DND-41 (cell line): ENCODE data around the gene AKT1S1.
A peak's percentile ranks its signal among the peaks of the same experiment; 100 is the strongest.

Source experiments
- ATAC-seq: fragments of 200-7000 bp; cut with Tn5 transposase; 3 replicates; pipeline ENCODE4 v1.9.1; 2021; ENCODE audit warnings: low read depth; ENCODE audit not compliant: insufficient read depth
- DNase-seq: peaks from one replicate; pipeline ENCODE4 v3.0.0-alpha.2; 2020
- H2AFZ ChIP-seq: 2 replicates; pipeline ENCODE4 v1.6.0; 2012; ENCODE audit warnings: low read depth, low read length
- H3K27ac ChIP-seq: 2 replicates; pipeline ENCODE4 v1.5.1; 2012; ENCODE audit warnings: low read length, inconsistent platforms
- H3K27me3 ChIP-seq: fragments of 200-600 bp; sonication (generic); 2 replicates; pipeline ENCODE4 v1.6.0; 2012; ENCODE audit warnings: low read length, mild to moderate bottlenecking, inconsistent platforms; ENCODE audit not compliant: insufficient read depth, poor library complexity
- H3K36me3 ChIP-seq: 2 replicates; pipeline ENCODE4 v1.5.1; 2012; ENCODE audit warnings: low read length, inconsistent platforms; ENCODE audit not compliant: insufficient read depth
- H3K4me1 ChIP-seq: 2 replicates; pipeline ENCODE4 v1.5.1; 2012; ENCODE audit warnings: mild to moderate bottlenecking, low read length; ENCODE audit not compliant: insufficient read depth
- H3K4me2 ChIP-seq: 2 replicates; pipeline ENCODE4 v1.6.0; 2012; ENCODE audit warnings: mild to moderate bottlenecking, moderate library complexity, low read length, inconsistent platforms; ENCODE audit not compliant: insufficient read depth
- H3K4me3 ChIP-seq, 2 experiments: fragments of 200-600 bp in 1 of 2; shearing (Covaris generic) in 1 of 2; 2 replicates each; pipeline ENCODE4 v1.5.1; 2012 to 2016; ENCODE audit warnings: inconsistent platforms in 2 of 2, low read length in 2 of 2, mild to moderate bottlenecking in 2 of 2, low read depth in 1 of 2, moderate library complexity in 1 of 2
- H3K79me2 ChIP-seq: 2 replicates; pipeline ENCODE4 v1.6.0; 2012; ENCODE audit warnings: low read length, inconsistent platforms; ENCODE audit not compliant: insufficient read depth
- H3K9ac ChIP-seq: 2 replicates; pipeline ENCODE4 v1.6.0; 2012; ENCODE audit warnings: low read depth, mild to moderate bottlenecking, inconsistent platforms, low read length, moderate library complexity
- H3K9me3 ChIP-seq: 2 replicates; pipeline ENCODE4 v1.5.1; 2012; ENCODE audit warnings: low read length, moderate library complexity, mild to moderate bottlenecking, inconsistent platforms; ENCODE audit not compliant: insufficient read depth, severe bottlenecking
- H4K20me1 ChIP-seq: 2 replicates; pipeline ENCODE4 v1.6.0; 2012; ENCODE audit warnings: low read length; ENCODE audit not compliant: insufficient read depth
- EZH2 ChIP-seq: IDR thresholded peaks from 3 replicates; pipeline ENCODE4 v1.6.1; 2012; ENCODE audit warnings: borderline replicate concordance, low read depth, mild to moderate bottlenecking, moderate library complexity, low read length, inconsistent platforms; ENCODE audit not compliant: severe bottlenecking
- TF ChIP-seq, protein P1 (sequence below): IDR thresholded peaks from 2 replicates; pipeline ENCODE4 v1.5.1; 2012; ENCODE audit warnings: borderline replicate concordance, low read length, moderate library complexity, mild to moderate bottlenecking; ENCODE audit not compliant: poor library complexity, severe bottlenecking; ENCODE audit errors: extremely low read depth

The AKT1S1 gene

DNA sequence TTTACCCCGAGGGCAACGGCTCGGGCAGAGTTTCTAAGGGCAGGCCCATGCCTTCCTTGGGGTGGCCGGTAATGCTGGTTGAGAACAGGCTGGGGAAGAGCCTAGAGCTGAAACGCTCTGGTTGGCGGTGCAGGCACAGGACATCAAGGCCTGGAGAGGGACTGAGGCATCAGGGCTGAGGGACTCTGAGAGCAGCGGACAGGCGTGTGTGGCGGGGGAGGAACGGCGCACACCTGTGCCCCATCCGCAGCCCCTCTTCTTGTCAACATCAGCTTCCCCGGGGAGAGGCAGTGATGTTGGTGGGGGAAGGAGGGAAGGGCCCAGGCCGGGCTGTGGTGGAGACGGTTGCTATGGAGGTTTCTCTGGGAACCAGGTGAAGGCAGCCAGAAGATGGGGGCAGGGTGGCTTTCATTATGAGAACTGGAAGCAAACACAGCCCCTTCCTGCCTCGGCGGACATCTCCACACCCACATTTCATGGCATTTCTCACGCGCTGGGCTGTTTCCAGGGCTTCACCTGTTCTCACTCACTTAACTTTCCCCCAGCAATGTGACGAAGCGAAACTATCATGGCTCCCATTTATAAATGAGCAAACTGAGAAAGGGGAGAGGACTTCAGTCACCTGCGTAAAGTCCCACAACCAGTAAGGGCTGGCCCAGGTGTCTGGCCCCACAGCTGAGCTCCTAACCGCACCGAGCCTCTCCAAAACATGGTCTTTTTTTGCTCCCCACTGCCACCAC is 43.6 kb upstream of the AKT1S1 start:
- TF ChIP-seq EZH2, result no peak
- TF ChIP-seq, protein P1, sequence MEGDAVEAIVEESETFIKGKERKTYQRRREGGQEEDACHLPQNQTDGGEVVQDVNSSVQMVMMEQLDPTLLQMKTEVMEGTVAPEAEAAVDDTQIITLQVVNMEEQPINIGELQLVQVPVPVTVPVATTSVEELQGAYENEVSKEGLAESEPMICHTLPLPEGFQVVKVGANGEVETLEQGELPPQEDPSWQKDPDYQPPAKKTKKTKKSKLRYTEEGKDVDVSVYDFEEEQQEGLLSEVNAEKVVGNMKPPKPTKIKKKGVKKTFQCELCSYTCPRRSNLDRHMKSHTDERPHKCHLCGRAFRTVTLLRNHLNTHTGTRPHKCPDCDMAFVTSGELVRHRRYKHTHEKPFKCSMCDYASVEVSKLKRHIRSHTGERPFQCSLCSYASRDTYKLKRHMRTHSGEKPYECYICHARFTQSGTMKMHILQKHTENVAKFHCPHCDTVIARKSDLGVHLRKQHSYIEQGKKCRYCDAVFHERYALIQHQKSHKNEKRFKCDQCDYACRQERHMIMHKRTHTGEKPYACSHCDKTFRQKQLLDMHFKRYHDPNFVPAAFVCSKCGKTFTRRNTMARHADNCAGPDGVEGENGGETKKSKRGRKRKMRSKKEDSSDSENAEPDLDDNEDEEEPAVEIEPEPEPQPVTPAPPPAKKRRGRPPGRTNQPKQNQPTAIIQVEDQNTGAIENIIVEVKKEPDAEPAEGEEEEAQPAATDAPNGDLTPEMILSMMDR, result no peak
- Histone ChIP-seq H3K9ac (no peak overlapping the region), H3K4me1 (peaks cover 42% of the 10 kb centered on the region), H3K27me3 (no peaks in the 10 kb centered on the region), H3K27ac (no peak overlapping the region; the same call in 1 of the 2 replicates), H3K9me3 (no peaks in the 10 kb centered on the region), H3K79me2 (peaks cover 99% of the 10 kb centered on the region), H2AFZ (no peak overlapping the region), H3K36me3 (peaks cover 90% of the 10 kb centered on the region), H4K20me1 (peaks cover 91% of the 10 kb centered on the region), H3K4me3 (no peak overlapping the region), H3K4me2 (no peak overlapping the region)
- ATAC-seq (no peak), DNase-seq (no peak)

DNA sequence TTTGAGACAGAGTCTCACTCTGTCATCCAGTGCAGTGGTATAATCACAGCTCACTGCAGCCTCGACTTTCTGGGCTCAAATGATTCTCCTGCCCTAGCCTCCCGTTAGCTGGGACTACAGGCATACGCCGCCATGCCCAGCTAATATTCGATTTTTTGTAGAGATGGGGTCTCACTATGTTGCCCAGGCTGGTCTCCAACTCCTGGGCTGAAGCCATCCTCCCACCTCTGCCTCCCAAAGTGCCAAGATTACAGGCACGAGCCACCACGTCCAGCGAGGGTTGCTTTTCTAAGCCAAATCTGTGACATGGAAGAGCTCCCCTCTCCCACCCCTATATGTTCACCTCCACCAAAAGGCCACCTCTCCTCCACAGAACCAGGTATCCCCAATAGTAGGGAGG is 40.9 kb upstream of the AKT1S1 start:
- no peak overlapping the region for H3K4me3 ChIP-seq
- ATAC-seq, result no peak
- H3K9me3 ChIP-seq, result no peaks in the 10 kb centered on the region
- no peak for DNase-seq
- H3K27ac ChIP-seq, result no peak overlapping the region
- peaks cover 91% of the 10 kb centered on the region for H4K20me1 ChIP-seq
- peaks cover 92% of the 10 kb centered on the region for H3K36me3 ChIP-seq
- no peak overlapping the region for H2AFZ ChIP-seq
- TF ChIP-seq, protein P1, result no peak
- TF ChIP-seq EZH2, result no peak
- no peak overlapping the region for H3K4me2 ChIP-seq
- H3K9ac ChIP-seq, result no peak overlapping the region
- H3K79me2 ChIP-seq, result peaks cover 96% of the 10 kb centered on the region
- no peaks in the 10 kb centered on the region for H3K27me3 ChIP-seq
- H3K4me1 ChIP-seq, result peaks cover 15% of the 10 kb centered on the region

DNA sequence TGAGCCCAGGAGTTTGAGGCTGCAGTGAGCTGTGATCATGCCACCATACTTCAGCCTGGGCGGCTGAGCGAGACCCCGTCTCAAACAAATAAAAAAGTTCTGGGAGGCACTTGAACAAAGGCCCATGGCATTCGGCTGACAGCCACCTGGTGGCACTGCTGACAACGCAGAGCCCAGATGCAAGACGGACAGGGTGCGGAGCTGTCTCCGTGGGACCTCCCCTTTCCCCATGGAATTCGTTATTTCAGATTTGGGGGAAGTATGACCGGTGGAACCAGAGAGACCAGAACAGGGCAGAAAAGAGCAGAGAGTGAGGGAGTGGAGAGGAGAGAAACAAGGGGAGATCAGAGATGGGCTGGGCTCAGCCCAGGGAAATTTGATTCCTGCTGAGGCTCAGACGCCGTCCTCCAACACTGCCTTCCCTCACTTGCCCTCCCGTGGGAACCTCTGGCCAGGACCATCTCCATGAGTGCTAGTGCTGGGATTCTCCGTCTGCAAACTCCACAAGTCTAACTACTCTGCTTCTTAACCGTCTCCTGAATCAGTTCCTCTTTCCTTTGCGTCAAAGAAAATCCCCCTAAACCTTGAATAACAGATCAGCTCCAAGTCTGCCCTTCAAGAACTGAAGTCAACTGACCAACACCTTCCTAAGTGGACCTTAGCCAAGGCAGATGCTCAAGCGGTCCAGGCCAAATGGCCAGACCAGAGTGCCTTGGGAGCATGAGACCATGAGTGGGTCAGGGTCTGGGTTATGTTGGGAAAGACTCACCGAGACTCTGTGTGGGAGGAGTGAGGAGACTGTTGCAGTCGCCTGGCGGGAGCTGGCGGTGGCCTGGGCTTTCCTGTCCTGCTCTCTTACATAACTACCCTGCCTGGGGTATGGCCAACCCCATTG is 39.9 kb upstream of the AKT1S1 start:
- Histone ChIP-seq H3K36me3 (peaks cover 92% of the 10 kb centered on the region), H3K27ac (no peak overlapping the region), H4K20me1 (peaks cover 90% of the 10 kb centered on the region), H3K4me3 (no peak overlapping the region), H2AFZ (no peak overlapping the region), H3K9ac (no peak overlapping the region), H3K79me2 (peaks cover 94% of the 10 kb centered on the region), H3K4me2 (no peak overlapping the region), H3K9me3 (no peaks in the 10 kb centered on the region), H3K27me3 (no peaks in the 10 kb centered on the region), H3K4me1 (0 out of 2 replicates have a peak, but pooled peaks cover 5% of the 10 kb centered on the region)
- no peak for TF ChIP-seq EZH2
- TF ChIP-seq, protein P1, result peak; percentile 40
- ATAC-seq, result no peak
- DNase-seq, result no peak
